ENCODE data around the gene KLK15.

- TF ChIP-seq EZH2 (IDR thresholded peaks at IDR 0.05; ENCODE audit: insufficient read depth, poor library complexity, severe bottlenecking) (no peak), EZH2phosphoT487 (IDR thresholded peaks at IDR 0.05; ENCODE audit: insufficient read depth, low read depth) (no peak)
Measured at GRCh38 chr19:50777830-50778303, 55.5 kb downstream of the KLK15 start.

All from GM23248 (cell line).